TTC549 (cell line): ENCODE results near the gene KLF13.
"Not testable (repeated sequence)": the region's sequence is repeated elsewhere in the genome, so short reads cannot be mapped to it uniquely, and the experiment has no call there.

Experiments
- FAIRE-seq: peaks from 2 replicates; lab custom pipeline; 2012; peaks lifted over from hg19 to GRCh38; lab: Jason Lieb, UNC

Gene KLF13

GRCh38 chr15:31347067-31347975, 20.7 kb downstream of the KLF13 start:
- FAIRE-seq = no peak

GRCh38 chr15:31347981-31348803, 21.6 kb downstream of the KLF13 start:
- FAIRE-seq = no peak

GRCh38 chr15:31349233-31350141, 22.9 kb downstream of the KLF13 start:
- no peak for FAIRE-seq

- FAIRE-seq = no peak
Measured at GRCh38 chr15:31350771-31351170, 24.1 kb downstream of the KLF13 start.

- no peak for FAIRE-seq
Measured at GRCh38 chr15:31352339-31352751, 25.7 kb downstream of the KLF13 start.

GRCh38 chr15:31352911-31353811, 26.5 kb downstream of the KLF13 start:
- no peak for FAIRE-seq

GRCh38 chr15:31353931-31354330, 27.3 kb downstream of the KLF13 start:
- FAIRE-seq = no peak

GRCh38 chr15:31356097-31356496, 29.5 kb downstream of the KLF13 start:
- FAIRE-seq = not testable (repeated sequence)

GRCh38 chr15:31357148-31357547, 30.5 kb downstream of the KLF13 start:
- no peak for FAIRE-seq

GRCh38 chr15:31358163-31358562, 31.5 kb downstream of the KLF13 start:
- no peak for FAIRE-seq

- FAIRE-seq = no peak
Measured at GRCh38 chr15:31358957-31359701, 32.5 kb downstream of the KLF13 start.

GRCh38 chr15:31359702-31360111, 33.1 kb downstream of the KLF13 start:
- no peak for FAIRE-seq

GRCh38 chr15:31360158-31360561, 33.5 kb downstream of the KLF13 start:
- no peak for FAIRE-seq

GRCh38 chr15:31360843-31361763, 34.5 kb downstream of the KLF13 start:
- FAIRE-seq = no peak

GRCh38 chr15:31361764-31362515, 35.3 kb downstream of the KLF13 start:
- no peak for FAIRE-seq

GRCh38 chr15:31362886-31363285, 36.3 kb downstream of the KLF13 start:
- FAIRE-seq = no peak

- FAIRE-seq = no peak
Measured at GRCh38 chr15:31364301-31365031, 37.8 kb downstream of the KLF13 start.
